Stimulated activated CD4-positive, alpha-beta T cell treated with anti-CD3 and anti-CD28 coated beads, TNF-alpha, amount 100 ng/mL, for 48 hours (primary cell): ENCODE data around the gene RNU1-3.
"Not testable (repeated sequence)": the region's sequence is repeated elsewhere in the genome, so short reads cannot be mapped to it uniquely, and the experiment has no call there.

Source experiments
- DNase-seq, 3 donors: peaks; one replicate each; pipeline ENCODE4 v3.0.0-alpha.2; 2020; ENCODE audit warnings: low read depth in 3 of 3

The RNU1-3 gene

DNA sequence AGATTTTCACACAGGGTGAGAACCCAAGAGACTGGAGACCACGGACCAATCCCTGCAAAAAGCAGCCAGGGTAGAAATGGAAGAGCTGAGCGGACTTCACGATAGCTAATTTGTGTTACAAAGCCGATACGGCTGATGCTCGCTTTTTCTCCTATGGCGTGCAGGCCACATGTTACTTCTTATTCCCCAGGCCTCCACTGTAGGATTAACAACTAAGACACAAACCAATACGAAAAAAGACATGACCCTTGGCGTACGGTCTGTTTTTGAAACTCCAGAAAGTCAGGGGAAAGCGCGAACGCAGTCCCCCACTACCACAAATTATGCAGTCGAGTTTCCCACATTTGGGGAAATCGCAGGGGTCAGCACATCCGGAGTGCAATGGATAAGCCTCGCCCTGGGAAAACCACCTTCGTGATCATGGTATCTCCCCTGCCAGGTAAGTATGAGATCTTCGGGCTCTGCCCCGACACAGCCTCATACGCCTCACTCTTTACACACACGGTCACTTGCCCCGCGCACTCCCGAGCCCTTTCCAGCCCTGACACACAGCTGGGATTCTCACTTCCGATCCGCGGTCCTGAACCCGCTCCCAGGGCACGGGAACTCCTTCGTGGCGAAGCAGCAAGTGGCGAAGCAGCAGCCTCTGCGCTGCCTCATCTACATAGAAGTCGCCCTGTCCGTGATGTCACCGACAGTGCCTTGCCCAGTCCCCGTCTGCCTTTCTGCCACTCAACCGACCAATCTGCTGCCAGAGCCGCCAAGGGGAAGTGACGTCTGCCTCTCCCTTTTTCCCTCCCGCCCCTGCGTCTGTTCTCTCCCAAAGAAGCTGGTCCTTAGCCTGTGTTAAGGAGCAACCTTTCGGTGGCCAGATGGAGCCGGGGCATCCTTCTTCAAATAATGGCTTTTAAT is at the start of gene RNU1-3:
TSS of gene RNU1-3 (minus strand) at position 447 of the 912 bp plus-strand sequence.
- not testable (repeated sequence) for DNase-seq

- not testable (repeated sequence) for DNase-seq
Measured at GRCh38 chr1:16713480-16713879, 46.7 kb upstream of the RNU1-3 start.

DNA sequence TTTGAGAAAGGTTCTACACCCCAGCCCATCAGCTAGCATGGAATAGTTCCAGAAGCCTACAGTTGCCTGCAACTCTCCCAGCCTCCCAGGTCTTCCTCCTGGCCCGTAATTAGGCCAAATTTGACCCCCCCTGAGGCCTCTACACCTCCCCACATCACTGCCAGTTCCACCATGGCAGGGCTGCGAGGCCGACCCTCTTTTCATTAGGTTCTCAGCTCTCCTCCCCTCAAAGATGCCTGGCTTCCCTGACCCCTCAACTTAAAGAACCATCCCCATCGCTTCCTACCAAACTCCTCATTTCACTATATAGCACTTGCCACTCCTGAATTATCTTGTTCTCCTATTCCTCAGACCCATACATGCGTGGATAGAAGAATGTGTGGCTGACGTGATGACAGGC is 46.2 kb upstream of the RNU1-3 start:
- DNase-seq = not testable (repeated sequence)

DNA sequence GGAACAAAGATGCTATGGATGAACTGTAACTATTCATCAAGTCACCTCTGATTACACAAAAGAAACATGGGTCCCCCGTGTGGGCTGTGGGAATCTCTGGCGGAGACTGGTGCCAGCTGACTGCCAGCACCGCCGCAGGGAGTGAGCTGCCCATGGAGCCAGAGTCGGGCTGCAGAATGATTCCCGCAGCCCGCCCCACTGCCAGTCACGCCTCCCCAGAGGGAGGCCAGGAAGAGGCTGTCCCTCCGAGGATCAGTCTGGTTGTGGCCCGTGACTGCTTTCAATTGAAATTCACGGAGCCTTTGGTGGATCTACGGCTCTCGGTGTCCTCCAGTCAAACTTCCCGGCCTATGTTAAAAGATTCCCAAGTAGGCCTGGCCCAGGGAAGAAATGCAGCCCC is 45.8 kb upstream of the RNU1-3 start:
- not testable (repeated sequence) for DNase-seq

DNA sequence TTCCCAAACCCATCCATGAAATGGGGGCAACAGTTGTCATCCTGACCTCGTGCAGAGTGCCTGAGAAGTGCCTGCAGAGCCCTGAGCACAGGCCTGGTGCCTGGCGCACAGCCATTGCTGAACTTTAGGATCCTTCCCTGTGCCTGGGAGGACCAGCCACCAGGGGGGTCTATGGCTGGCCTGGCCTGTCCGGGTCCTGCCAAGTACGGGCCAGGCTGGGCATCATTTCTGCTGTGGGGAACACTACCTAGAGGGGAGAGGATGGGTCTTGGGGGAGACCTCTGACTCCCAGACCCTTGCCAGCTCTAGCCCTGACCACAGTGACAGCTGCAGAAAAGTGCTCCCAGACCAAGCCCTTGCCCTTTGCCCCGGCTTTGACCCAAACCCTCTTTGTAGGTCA is 45.4 kb upstream of the RNU1-3 start:
- not testable (repeated sequence) for DNase-seq

GRCh38 chr1:16710618-16711017 is 43.9 kb upstream of the RNU1-3 start:
- not testable (repeated sequence) for DNase-seq

GRCh38 chr1:16709659-16710087 is 42.9 kb upstream of the RNU1-3 start:
- peak in 1 of 3 donors; percentile 20 for DNase-seq

GRCh38 chr1:16708704-16709103 is 42.0 kb upstream of the RNU1-3 start:
- DNase-seq = not testable (repeated sequence)

DNA sequence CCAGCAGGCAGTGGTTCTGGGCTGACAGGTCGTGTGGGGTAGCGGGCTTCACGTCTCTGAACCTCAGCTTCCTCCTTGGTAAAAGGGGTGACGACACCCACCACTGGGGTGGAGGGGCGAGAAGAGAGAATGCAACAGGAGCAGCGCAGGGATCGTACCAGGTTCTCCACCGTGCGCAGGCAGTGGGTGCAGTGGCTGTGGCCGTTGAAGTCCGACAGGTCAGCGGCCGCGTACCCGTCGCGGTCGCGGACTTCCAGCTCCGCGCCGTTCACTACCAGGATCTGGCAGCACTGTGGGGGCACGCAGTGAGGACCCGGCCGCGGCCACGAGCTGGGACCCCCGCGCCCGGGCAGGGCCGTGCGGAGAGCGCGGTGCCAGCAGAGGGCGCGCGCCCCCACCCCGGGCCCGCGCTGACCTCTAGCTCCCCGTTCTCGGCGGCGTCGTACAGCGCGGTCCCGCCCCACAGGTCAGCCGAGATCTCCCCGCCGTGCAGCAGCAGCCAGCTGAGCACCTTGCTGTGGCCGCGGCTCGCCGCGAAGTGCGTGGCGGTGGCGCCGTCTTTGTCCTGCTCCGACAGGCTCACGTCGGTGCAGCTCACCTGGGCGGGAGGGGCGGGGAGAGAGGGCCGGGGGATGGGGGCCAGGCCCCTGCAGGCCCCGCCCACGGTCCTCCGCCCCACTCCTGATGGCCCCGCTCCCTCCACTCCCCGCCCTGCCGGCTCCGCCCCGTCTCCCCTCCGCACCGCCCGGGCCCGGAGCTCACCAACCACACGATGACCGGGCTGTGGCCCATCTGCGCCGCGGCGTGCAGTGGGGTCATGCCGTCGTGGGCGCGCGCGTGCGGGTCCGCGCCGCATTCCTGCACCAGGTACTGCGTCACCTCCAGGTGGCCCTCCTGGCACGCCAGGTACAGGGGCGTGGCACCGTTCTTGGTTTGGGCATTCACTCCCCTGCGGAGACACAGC is 40.7 kb upstream of the RNU1-3 start:
- not testable (repeated sequence) for DNase-seq

DNA sequence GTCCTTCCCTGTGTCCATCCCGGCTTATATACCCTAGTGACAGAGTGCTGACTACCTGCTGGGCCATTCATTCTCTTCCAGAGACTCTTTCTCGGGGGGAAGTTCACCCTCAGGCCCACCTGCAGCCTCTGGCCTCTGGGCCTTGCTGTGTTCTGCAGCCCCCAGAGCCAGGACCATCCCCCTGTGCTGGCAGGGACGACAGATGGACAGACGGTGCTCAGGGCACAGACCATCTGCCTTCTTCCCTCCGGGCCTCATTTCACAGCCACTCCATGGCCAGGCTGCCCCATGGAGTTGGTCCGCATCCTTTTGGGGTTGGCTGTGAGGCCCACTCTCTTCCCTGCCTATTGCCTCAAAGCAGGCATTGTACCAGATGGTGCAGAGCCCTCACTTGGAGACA is 39.6 kb upstream of the RNU1-3 start:
- DNase-seq = not testable (repeated sequence)

GRCh38 chr1:16704502-16705100 is 37.9 kb upstream of the RNU1-3 start:
- not testable (repeated sequence) for DNase-seq

DNA sequence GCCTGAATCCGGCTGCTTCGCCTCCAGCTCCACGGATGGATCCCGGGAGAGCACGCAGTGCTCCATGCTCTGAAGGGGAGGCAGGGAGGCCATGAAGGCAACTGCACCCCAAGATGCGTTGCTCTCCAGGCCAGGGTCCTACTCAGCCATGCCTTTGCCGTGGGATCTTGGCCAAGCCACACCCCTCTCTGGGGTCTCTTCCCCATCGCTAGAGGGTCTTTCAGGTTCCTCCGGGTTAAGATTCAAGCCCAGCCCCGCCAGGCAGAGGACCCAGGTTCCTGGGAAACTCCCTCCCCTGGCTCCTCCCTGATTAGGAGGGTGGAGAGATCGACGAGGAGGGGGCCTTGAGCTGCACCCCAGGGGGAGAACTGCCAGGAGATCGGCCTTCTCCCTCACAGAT is 37.3 kb upstream of the RNU1-3 start:
- not testable (repeated sequence) for DNase-seq

DNA sequence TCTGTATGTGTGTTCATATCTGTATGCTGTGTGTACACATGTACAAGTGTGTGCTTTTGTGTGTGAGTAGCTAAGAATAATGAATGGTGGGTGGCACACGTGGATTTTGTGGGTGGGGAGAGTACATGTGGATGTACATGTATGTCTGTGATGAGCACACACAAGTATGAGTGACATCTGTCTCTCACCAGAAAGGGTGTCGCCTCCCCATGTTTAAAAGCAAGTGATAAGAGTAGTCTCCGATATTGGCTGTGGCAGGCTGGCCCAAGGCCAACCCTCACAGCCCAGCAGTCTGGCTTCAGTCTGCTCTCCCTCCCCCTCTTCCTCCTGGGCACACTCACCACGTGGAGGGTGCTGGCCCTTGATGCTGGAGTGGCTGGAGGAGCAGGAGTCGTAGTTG is 36.9 kb upstream of the RNU1-3 start:
- DNase-seq = not testable (repeated sequence)

- not testable (repeated sequence) for DNase-seq
Measured at GRCh38 chr1:16703141-16703540, 36.4 kb upstream of the RNU1-3 start.

- DNase-seq = not testable (repeated sequence)
Measured at GRCh38 chr1:16702280-16702679, 35.5 kb upstream of the RNU1-3 start.

DNA sequence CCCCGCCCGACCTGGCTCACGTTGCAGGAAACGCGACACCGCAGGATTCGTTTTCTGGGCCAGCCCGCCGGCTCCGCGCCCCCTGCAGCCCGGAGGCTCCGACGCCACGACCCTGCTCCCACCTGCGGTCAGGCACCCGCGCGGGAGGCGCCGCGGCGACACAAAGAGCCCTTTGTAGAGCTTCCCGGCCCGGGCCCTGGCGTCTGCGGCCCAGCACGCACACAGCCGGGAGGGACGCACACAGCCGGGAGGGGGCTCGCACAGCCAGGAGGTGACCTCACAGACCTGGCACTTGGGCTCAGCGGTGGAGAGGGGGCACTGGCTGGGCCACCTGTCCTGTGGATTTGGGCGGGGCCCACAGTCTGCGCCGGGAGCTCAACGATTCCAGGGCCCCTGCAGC is 34.4 kb upstream of the RNU1-3 start:
- not testable (repeated sequence) for DNase-seq

DNA sequence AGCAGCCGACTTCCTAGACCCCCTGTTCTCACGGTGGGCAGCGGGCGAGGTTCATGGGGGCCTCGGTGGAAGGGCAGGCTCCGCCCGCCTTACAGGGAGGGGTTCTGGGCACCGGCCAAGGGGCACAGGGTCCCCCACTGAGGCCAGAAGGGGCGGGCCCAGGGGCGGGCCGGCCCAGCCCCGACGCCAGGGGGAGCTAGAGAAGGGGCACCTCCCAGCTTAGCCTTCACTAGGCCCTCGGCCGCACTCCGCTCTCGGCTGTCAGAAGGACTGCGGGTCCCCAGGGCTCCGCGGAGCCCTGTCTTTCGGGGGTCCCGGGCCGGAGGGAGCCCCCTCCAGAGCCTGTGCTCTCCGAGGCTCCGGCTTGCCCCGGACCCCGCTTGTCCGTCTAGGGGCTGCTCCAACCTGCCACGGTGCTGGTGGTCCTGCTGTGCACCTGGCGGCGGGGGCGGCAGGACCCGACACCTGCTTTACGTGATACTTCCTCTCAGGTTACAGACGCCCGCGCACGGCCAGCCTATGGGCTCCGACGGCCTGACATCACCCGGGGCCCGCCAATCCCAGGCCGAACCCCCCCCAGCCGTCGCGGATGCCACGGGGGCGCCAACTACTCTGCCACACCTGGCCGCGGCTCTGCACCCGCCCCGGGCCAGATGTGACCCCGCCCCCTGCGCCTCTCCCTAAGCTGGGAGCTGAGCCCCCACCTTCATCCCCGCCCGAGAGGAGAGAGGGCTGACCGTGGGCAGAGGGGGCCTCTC is 33.6 kb upstream of the RNU1-3 start:
- DNase-seq = not testable (repeated sequence)

DNA sequence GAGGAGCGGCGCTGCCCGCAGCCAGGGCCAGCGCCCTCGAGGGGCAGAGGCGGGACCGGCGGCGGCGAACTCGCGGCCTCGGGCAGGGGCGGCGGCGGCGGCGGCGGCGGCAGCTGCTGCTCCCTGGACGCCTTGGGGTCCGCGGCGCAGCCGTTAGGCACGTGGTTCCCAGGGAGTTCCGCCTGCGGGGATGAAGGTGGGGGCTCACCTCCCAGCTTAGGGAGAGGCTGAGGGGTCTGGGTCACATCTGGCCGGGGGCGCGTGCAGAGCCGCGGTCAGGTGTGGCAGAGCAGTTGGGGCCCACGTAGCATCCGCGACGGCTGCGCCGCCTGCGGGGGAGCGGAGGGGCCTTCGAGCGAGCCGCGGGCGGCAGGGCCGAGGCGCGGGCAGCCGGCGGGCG is 32.7 kb upstream of the RNU1-3 start:
- DNase-seq = not testable (repeated sequence)

GRCh38 chr1:16697152-16697551 is 30.4 kb upstream of the RNU1-3 start:
- DNase-seq = not testable (repeated sequence)

GRCh38 chr1:16696507-16697150 is 29.9 kb upstream of the RNU1-3 start:
- not testable (repeated sequence) for DNase-seq
